Testis (tissue), 3 donors: ENCODE results near the gene SDR42E2. TPM values are rescaled to one million over a fixed set of nuclear protein-coding genes. Genes with fewer than 3 reads are reported as not detected.

Experiments
- DNase-seq: peaks from one replicate; pipeline ENCODE4 v3.0.0-alpha.2; 2019
- H3K27ac ChIP-seq, 2 donors: fragments of 200-600 bp; sonication (generic); one replicate each; pipeline ENCODE4 v1.5.1; 2019
- H3K27me3 ChIP-seq: fragments of 200-600 bp; sonication (generic); one replicate; pipeline ENCODE4 v1.5.1; 2019
- H3K36me3 ChIP-seq: fragments of 200-600 bp; sonication (generic); one replicate; pipeline ENCODE4 v1.5.1; 2017; ENCODE audit warnings: low read depth; ENCODE audit errors: missing control alignments
- H3K4me1 ChIP-seq: fragments of 200-600 bp; sonication (generic); one replicate; pipeline ENCODE4 v1.5.1; 2019
- H3K4me3 ChIP-seq, 2 donors: fragments of 200-600 bp; sonication (generic); one replicate each; pipeline ENCODE4 v1.5.1; 2017 to 2019
- H3K9me3 ChIP-seq: fragments of 200-600 bp; sonication (generic); one replicate; pipeline ENCODE4 v1.5.1; 2017
- CTCF ChIP-seq, 3 experiments: fragments of 450-650 bp in 2 of 3; fragments of 200-600 bp in 1 of 3; sonication (generic) in 1 of 3; IDR thresholded peaks; one replicate each; pipeline ENCODE4 v1.5.1; 2016 to 2019; ENCODE audit warnings: antibody characterized with exemption in 3 of 3, mild to moderate bottlenecking in 2 of 3, moderate library complexity in 1 of 3
- POLR2A ChIP-seq: fragments of 450-650 bp; IDR thresholded peaks from one replicate; pipeline ENCODE4 v1.6.1; 2017; ENCODE audit warnings: antibody characterized with exemption, mild to moderate bottlenecking, moderate library complexity
- WGBS, 2 donors: methylation state at CpG; one replicate each; pipeline ENCODE4 v1.1.5; 2018; 5-methylcytosine and 5-hydroxymethylcytosine counted together
- intact Hi-C: fragments of 100-400 bp; cut with DNase I; formaldehyde crosslinking; loops from one replicate; pipeline ENCODE4 v1.15.1; 2023; ENCODE audit warnings: low total_unique reads
- polyA plus RNA-seq: library from polyadenylated mRNA; stranded (reverse); fragments of 350-450 nt; fragmentation: Illumina TruSeq; extraction: RNeasy Lipid Tissue Mini Kit (QIAGEN cat#74804); gene quantifications from one replicate; pipeline ENCODE4 v1.2.3, GENCODE V29; 2014; ENCODE audit warnings: low read depth, low replicate concordance; ENCODE audit not compliant: insufficient read depth
- total RNA-seq, 2 donors: library from RNA; depleted of rRNA; stranded (reverse); fragments of >200 nt; gene quantifications; one replicate each; pipeline ENCODE4 v1.2.3, GENCODE V29; 2016

The SDR42E2 gene
- total and polyA plus RNA-seq, 3 donors from 2014 or later = 0.31 to 1.4 (median 0.31) TPM

- Histone ChIP-seq H3K36me3 (no peaks in the 10 kb centered on the region), H3K4me1 (peaks cover 15% of the 10 kb centered on the region), H3K27me3 (no peaks in the 10 kb centered on the region), H3K4me3 (no peak overlapping the region), H3K27ac (peak overlapping the region in 1 of 2 donors; percentile 96), H3K9me3 (no peaks in the 10 kb centered on the region)
- 25 to 35% methylated on average over 8 of the region's 8 CpGs for WGBS, 2 donors
- TF ChIP-seq CTCF (IDR thresholded peaks at IDR 0.05) = peak; percentile 60 to 79 (median 78)
- no peak for TF ChIP-seq POLR2A
- peak; percentile 72 for DNase-seq
- intact Hi-C loops = loop anchor here (10.0 kb wide), 1 partner anchor 234 kb away; the partner anchor contains the start of gene UQCRC2
Measured at GRCh38 chr16:22188595-22189442, 26.5 kb downstream of the SDR42E2 start.

GRCh38 chr16:22189473-22190080, 27.3 kb downstream of the SDR42E2 start:
- Histone ChIP-seq H3K27ac (peak overlapping the region; percentile 96), H3K27me3 (no peaks in the 10 kb centered on the region), H3K9me3 (no peaks in the 10 kb centered on the region), H3K4me3 (peak overlapping the region; percentile 68 to 70), H3K4me1 (peaks cover 15% of the 10 kb centered on the region), H3K36me3 (no peaks in the 10 kb centered on the region)
- peak; percentile 38 for DNase-seq
- WGBS, 2 donors = 0 to 1% methylated on average over 14 to 18 of the region's 18 CpGs
- intact Hi-C loops = loop anchor here (10.0 kb wide), 1 partner anchor 235 kb away; the partner anchor contains the start of gene UQCRC2
- TF ChIP-seq CTCF (IDR thresholded peaks at IDR 0.05) (no peak), POLR2A (no peak)

GRCh38 chr16:22190081-22190775, 27.9 kb downstream of the SDR42E2 start:
- Histone ChIP-seq H3K27me3 (no peaks in the 10 kb centered on the region), H3K9me3 (no peaks in the 10 kb centered on the region), H3K27ac (peak overlapping the region; percentile 96), H3K36me3 (no peaks in the 10 kb centered on the region), H3K4me3 (peak overlapping the region; percentile 68 to 70), H3K4me1 (peaks cover 15% of the 10 kb centered on the region)
- DNase-seq = peak; percentile 100
- intact Hi-C loops = no loop called here
- WGBS, 2 donors = 1% methylated on average over 29 to 72 of the region's 72 CpGs
- TF ChIP-seq CTCF (IDR thresholded peaks at IDR 0.05) (peak in 1 of 3 experiments; percentile 11), POLR2A (peak; percentile 30)

- no peaks in the 10 kb centered on the region for H3K36me3 ChIP-seq
- TF ChIP-seq CTCF (IDR thresholded peaks at IDR 0.05) (no peak), POLR2A (peak; percentile 84)
- peak; percentile 100 for DNase-seq
- peak overlapping the region; percentile 96 for H3K27ac ChIP-seq
- intact Hi-C loops = no loop called here
- H3K27me3 ChIP-seq = no peaks in the 10 kb centered on the region
- H3K4me3 ChIP-seq = peak overlapping the region; percentile 63 to 68
- H3K9me3 ChIP-seq = no peaks in the 10 kb centered on the region
- 0 to 1% methylated on average over 42 to 43 of the region's 43 CpGs for WGBS, 2 donors
- H3K4me1 ChIP-seq = peaks cover 15% of the 10 kb centered on the region
Measured at GRCh38 chr16:22190776-22191531, 28.6 kb downstream of the SDR42E2 start.
